T-helper 2 cell treated with Interferon-gamma antibody and Interleukin-4, amounts not matched to agents 5 μg/mL and 100 μg/mL, for 36 hours (primary cell): Measurements from ENCODE around the gene CAMK1D.

Source experiments
- DNase-seq: peaks from one replicate; pipeline ENCODE4 v3.0.0; 2021; ENCODE audit warnings: low spot score
- H3K27ac Mint-ChIP-seq: one replicate; pipeline ENCODE4 v1.8.0; 2021; ENCODE audit warnings: mild to moderate bottlenecking, mixed read lengths
- H3K27me3 Mint-ChIP-seq: one replicate; pipeline ENCODE4 v1.8.0; 2021; ENCODE audit warnings: low read depth, mixed read lengths
- H3K36me3 Mint-ChIP-seq: one replicate; pipeline ENCODE4 v1.8.0; 2021; ENCODE audit warnings: low read depth, mixed read lengths
- H3K4me1 Mint-ChIP-seq: one replicate; pipeline ENCODE4 v1.8.0; 2021; ENCODE audit warnings: low read depth, mixed read lengths
- H3K4me3 Mint-ChIP-seq: one replicate; pipeline ENCODE4 v1.8.0; 2022; ENCODE audit warnings: mild to moderate bottlenecking, moderate library complexity, mixed read lengths
- H3K9me3 Mint-ChIP-seq: one replicate; pipeline ENCODE4 v1.8.0; 2021; ENCODE audit warnings: mixed read lengths

The CAMK1D gene

GRCh38 chr10:12782537-12782936 is 433.2 kb downstream of the CAMK1D start:
- H3K4me1 Mint-ChIP-seq = peaks cover 5% of the 10 kb centered on the region
- H3K9me3 Mint-ChIP-seq = no peaks in the 10 kb centered on the region
- no peak overlapping the region for H3K27ac Mint-ChIP-seq
- no peak overlapping the region for H3K4me3 Mint-ChIP-seq
- H3K27me3 Mint-ChIP-seq = no peaks in the 10 kb centered on the region
- DNase-seq = no peak
- no peaks in the 10 kb centered on the region for H3K36me3 Mint-ChIP-seq

GRCh38 chr10:12783293-12783692 is 433.9 kb downstream of the CAMK1D start:
- peaks cover 5% of the 10 kb centered on the region for H3K4me1 Mint-ChIP-seq
- H3K27ac Mint-ChIP-seq = no peak overlapping the region
- no peak overlapping the region for H3K4me3 Mint-ChIP-seq
- no peak for DNase-seq
- no peaks in the 10 kb centered on the region for H3K36me3 Mint-ChIP-seq
- H3K27me3 Mint-ChIP-seq = no peaks in the 10 kb centered on the region
- H3K9me3 Mint-ChIP-seq = no peaks in the 10 kb centered on the region

DNA sequence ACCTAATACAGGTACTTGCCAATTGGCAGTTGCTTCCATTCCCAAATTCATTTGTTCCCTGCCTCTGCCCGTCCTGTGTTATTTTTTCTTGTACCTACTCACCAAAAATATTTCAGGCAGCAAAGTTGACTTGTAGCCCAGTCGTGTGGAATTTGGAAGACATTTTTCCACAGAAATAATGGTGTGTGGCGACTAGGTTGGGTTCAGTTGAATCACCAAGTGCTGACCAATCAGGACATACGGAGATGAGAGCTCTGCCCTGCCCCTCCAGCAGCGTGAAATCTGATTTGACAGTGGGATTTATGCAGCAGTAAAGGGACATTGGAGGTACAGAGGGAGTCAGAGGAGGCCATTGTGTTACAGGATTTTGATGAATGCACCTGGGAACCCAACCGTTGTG is 435.3 kb downstream of the CAMK1D start:
- Mint-ChIP-seq H3K4me3 (no peak overlapping the region), H3K4me1 (peaks cover 5% of the 10 kb centered on the region), H3K36me3 (no peaks in the 10 kb centered on the region), H3K9me3 (no peaks in the 10 kb centered on the region), H3K27me3 (no peaks in the 10 kb centered on the region), H3K27ac (no peak overlapping the region)
- no peak for DNase-seq

DNA sequence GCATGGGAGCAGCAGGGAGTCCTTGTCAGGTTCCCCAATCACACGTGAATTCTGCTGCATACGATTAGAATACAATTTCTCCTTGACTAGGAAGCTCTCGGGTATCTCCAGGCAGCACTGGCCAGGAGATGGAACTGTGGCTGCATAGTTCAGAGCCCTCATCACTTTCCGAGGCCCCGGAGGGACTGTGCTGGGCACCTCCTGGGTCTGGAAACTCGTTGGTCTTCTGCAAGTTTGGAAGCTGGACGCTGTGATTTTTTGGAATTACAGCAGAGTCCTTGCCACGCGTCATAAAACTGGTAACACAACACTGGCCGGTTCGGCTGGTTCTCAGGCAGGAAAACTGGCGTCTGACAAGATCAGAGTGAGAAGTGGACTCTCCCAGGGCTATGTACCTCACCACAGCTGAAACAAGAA is 436.1 kb downstream of the CAMK1D start:
- H3K27ac Mint-ChIP-seq = no peak overlapping the region
- DNase-seq = no peak
- H3K27me3 Mint-ChIP-seq = no peaks in the 10 kb centered on the region
- no peak overlapping the region for H3K4me3 Mint-ChIP-seq
- no peaks in the 10 kb centered on the region for H3K36me3 Mint-ChIP-seq
- H3K9me3 Mint-ChIP-seq = no peaks in the 10 kb centered on the region
- peaks cover 5% of the 10 kb centered on the region for H3K4me1 Mint-ChIP-seq

GRCh38 chr10:12787297-12787696 is 437.9 kb downstream of the CAMK1D start:
- H3K9me3 Mint-ChIP-seq = peaks cover 4% of the 10 kb centered on the region
- H3K27ac Mint-ChIP-seq = no peak overlapping the region
- no peak overlapping the region for H3K4me3 Mint-ChIP-seq
- H3K4me1 Mint-ChIP-seq = peaks cover 3% of the 10 kb centered on the region
- DNase-seq = no peak
- H3K27me3 Mint-ChIP-seq = no peaks in the 10 kb centered on the region
- H3K36me3 Mint-ChIP-seq = peaks cover 1% of the 10 kb centered on the region

DNA sequence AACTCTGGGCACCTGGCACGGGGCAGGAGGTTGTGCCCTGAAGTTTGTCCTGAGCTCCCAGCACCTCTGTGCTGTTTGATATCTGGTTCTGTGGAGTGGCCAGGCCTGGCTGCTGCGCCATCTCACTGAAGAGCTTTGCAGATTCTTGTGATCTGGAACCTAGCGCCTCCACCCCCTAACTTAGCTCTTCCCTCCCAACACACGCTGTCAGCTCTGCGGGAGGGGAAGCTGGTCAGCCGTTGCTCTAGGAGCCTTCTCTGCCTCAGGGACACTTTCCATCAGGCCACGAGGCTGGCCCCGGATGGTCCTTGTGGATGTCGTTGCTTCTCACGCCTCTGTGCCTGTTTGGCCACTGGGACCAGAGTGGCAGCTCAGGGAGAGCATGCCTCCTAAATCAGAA is 438.9 kb downstream of the CAMK1D start:
- Mint-ChIP-seq H3K9me3 (peaks cover 4% of the 10 kb centered on the region), H3K27me3 (no peaks in the 10 kb centered on the region), H3K27ac (no peak overlapping the region), H3K4me1 (no peaks in the 10 kb centered on the region), H3K36me3 (peaks cover 1% of the 10 kb centered on the region), H3K4me3 (no peak overlapping the region)
- DNase-seq = no peak

DNA sequence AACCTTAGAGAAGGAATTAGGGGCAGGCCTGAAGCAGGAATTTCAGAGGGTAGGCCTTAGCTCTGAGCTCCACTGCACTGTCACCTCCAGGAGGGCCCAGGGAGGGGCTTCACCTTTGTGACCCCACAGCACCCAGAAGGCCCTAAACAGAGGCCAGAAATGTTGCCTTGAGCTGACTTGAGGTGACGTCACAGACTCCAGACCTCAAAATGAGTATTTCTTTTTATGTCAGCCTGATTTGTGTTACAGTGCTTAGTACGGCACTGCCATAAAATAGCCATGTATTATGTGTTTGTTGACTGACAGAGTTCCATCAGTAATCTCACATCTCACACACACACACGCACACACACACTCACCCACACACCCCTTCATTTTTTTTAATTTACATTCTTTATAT is 440.9 kb downstream of the CAMK1D start:
- Mint-ChIP-seq H3K27me3 (no peaks in the 10 kb centered on the region), H3K4me1 (no peaks in the 10 kb centered on the region), H3K9me3 (peaks cover 4% of the 10 kb centered on the region), H3K27ac (no peak overlapping the region), H3K4me3 (no peak overlapping the region), H3K36me3 (peaks cover 1% of the 10 kb centered on the region)
- no peak for DNase-seq

- H3K4me3 Mint-ChIP-seq = no peak overlapping the region
- H3K9me3 Mint-ChIP-seq = peaks cover 4% of the 10 kb centered on the region
- no peak overlapping the region for H3K27ac Mint-ChIP-seq
- H3K27me3 Mint-ChIP-seq = no peaks in the 10 kb centered on the region
- no peaks in the 10 kb centered on the region for H3K4me1 Mint-ChIP-seq
- no peak for DNase-seq
- peaks cover 1% of the 10 kb centered on the region for H3K36me3 Mint-ChIP-seq
Measured at GRCh38 chr10:12791728-12792127, 442.4 kb downstream of the CAMK1D start.

DNA sequence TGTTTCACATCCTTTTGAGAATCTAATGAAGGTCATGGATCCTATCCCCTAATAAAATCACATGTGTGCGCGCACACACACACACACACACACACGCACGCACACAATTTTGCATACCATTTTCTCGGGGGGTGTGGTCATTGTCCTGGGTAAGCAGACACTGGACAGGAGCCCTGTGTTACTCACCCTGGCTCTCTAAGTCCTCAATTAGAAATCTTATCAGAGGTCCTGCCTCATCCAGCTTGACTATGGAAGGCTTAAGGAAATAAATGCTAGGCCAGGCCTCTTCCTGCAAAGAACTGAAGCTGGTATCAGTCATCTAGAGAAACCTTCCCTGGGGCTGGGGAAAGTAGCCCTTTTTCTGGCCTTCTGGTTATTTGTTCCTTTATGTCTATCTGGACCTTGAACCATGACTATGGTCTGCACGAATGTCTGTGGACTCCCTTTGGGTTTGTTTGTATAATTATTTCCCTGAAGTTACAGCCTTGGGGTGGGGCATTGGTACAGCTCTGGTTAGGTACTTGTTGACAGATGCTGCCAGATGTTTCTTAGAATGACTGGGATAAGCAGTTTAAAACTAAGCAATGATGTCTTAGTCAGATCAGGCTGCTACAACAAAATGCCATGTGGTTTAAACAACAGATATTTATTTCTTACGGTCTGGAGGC is 443.7 kb downstream of the CAMK1D start:
- peaks cover 1% of the 10 kb centered on the region for H3K36me3 Mint-ChIP-seq
- no peak overlapping the region for H3K27ac Mint-ChIP-seq
- no peaks in the 10 kb centered on the region for H3K27me3 Mint-ChIP-seq
- no peak for DNase-seq
- peaks cover 4% of the 10 kb centered on the region for H3K9me3 Mint-ChIP-seq
- H3K4me3 Mint-ChIP-seq = no peak overlapping the region
- H3K4me1 Mint-ChIP-seq = no peaks in the 10 kb centered on the region

DNA sequence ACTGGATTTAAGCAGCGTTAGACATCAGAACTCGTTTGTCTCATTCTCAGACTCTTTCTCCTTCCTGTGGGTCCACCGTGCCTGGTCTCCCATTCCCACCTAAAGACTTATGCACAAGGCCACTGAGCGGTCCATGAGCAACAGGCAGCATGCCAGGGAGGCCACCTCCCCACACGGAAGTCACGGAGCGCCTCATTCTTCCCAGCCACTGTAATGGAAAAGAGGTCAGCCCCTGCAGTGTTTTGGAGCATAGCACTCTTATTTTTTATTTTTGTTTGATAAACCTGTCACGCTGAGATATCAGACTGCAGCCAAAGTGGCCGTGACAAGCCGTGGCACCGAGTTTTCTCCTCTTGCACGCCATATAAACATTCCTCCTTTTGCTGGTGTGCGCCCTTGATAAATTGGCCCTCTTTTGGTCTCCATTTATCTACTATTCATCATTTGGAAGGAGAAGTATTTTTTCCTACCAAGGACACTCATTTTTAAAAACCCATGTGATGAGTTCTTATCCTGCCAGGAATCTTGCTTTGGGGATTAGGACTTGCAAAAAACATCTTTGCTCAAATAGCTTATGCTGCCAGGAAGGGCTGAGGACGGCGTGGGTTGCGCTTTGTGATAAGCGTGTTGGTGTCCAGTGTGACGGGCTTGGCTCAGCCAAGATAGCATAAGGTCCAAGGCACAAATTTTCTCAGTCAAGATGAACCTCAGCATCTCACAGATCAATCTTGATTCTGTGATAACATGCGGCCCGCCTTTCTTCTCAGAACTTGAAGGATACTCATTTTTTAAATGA is 446.2 kb downstream of the CAMK1D start:
- Mint-ChIP-seq H3K36me3 (peaks cover 1% of the 10 kb centered on the region), H3K27ac (no peak overlapping the region), H3K9me3 (peaks cover 4% of the 10 kb centered on the region), H3K4me1 (no peaks in the 10 kb centered on the region), H3K27me3 (no peaks in the 10 kb centered on the region), H3K4me3 (no peak overlapping the region)
- DNase-seq = no peak

- no peaks in the 10 kb centered on the region for H3K36me3 Mint-ChIP-seq
- H3K27ac Mint-ChIP-seq = no peak overlapping the region
- H3K9me3 Mint-ChIP-seq = no peaks in the 10 kb centered on the region
- no peaks in the 10 kb centered on the region for H3K4me1 Mint-ChIP-seq
- H3K4me3 Mint-ChIP-seq = no peak overlapping the region
- no peaks in the 10 kb centered on the region for H3K27me3 Mint-ChIP-seq
- no peak for DNase-seq
Measured at GRCh38 chr10:12796401-12797160, 447.2 kb downstream of the CAMK1D start.

GRCh38 chr10:12797471-12798262 is 448.3 kb downstream of the CAMK1D start:
- DNase-seq = no peak
- H3K4me1 Mint-ChIP-seq = no peaks in the 10 kb centered on the region
- H3K9me3 Mint-ChIP-seq = no peaks in the 10 kb centered on the region
- H3K36me3 Mint-ChIP-seq = no peaks in the 10 kb centered on the region
- no peaks in the 10 kb centered on the region for H3K27me3 Mint-ChIP-seq
- no peak overlapping the region for H3K4me3 Mint-ChIP-seq
- no peak overlapping the region for H3K27ac Mint-ChIP-seq

DNA sequence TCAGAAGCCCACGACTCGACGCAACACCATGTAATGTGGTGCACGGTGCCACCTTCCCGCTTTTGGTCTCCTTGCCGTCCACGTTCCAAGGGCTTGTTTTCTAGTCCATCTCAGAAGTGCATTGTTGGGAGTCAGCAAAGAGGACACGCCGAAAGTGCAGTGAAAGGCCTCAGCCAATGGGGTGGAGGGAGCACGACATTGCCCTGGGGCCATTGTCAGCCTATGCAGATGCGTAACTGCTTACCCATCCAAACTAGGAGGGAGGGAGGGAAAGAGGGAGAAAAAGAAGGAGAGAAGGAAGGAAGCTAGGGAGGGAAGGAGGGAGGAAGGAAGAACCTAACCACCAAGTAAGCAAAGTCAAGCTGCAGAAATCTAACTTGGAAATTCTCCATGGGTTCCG is 449.8 kb downstream of the CAMK1D start:
- no peaks in the 10 kb centered on the region for H3K27me3 Mint-ChIP-seq
- no peaks in the 10 kb centered on the region for H3K4me1 Mint-ChIP-seq
- no peaks in the 10 kb centered on the region for H3K36me3 Mint-ChIP-seq
- H3K9me3 Mint-ChIP-seq = no peaks in the 10 kb centered on the region
- H3K27ac Mint-ChIP-seq = no peak overlapping the region
- H3K4me3 Mint-ChIP-seq = no peak overlapping the region
- DNase-seq = no peak
